T-helper 22 cell (primary cell): Measurements from ENCODE around the gene NFIA.

Source experiments
- DNase-seq: peaks from one replicate; pipeline ENCODE4 v3.0.0-alpha.2; 2020; ENCODE audit warnings: low read depth

Gene NFIA

DNA sequence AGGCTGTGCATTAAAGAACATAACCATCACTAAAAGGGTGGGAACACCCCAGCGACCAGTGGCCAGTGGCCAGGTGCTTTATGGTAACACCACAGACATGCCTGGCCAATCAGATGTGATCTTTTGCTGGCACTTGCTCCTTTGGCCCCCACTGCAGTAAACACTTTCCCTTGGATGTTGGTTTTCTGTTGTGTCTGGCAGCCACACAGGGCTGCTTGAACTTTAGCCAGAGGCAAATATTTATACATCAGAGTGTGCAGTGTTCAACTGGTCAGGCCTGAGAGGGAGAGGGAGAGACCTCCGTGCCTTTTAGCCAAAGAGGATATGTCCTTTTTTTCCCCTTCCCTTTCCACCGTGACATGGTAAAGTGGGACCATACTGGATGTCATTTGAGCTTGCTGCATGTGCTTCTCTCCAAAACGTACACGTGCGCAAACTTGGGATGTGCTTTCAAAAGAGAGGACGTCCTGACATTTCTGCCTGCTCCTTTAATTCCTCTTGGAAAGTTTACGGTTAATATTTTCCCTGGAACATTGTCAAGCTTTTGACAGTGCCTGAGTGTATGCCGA lies 101.2 kb downstream of the NFIA start:
- DNase-seq = no peak

DNA sequence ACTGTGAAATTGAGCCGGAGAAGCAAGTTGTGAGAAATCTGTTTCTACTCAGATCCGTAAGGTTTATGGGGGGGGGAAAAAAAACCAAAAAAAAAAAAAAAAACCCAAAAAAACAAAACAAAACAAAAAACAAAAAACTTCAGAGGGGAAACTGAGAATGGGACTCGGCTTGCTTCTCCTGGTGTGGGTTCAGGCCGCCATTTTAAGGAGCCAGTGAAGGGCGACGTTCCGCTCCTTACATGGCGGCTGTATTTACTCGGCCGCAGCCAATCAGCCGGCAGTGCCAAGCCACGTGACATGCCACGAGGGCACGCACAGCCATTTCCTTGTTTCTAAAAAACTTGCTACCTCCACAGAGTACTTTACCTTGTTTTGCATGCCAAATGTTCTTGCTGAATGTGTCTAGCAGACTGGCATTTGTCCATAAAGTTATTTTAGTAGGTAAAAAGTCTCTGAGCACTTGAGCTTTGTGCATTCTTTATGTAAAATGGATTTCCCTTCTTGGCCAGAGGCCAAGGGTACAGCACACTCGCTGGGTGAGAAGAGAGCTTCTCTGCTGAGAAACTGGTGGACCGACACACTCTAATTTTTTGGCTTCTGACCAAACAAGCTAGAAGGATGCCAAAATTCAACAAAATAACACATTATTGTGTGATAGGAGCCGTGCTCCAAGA lies 101.8 kb downstream of the NFIA start:
- no peak for DNase-seq

DNA sequence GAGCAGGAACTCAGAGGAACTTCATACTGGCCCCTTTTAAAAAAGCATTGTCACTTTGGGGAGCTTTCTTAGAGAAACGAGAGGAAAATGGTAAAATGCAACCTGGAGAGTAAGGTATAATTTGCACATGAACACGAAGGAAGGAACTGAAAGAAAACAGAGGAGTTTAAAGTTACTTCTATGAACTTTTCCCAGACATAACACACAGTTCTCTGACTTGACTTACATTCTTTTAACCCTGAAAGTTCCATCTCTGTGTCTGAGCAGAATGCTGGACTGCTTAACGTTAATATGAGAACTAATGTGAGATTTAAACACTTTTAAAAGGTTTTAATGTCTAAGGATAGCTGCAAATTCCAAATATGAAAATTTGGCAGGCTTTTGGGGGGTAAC lies 102.3 kb downstream of the NFIA start:
- no peak for DNase-seq

DNA sequence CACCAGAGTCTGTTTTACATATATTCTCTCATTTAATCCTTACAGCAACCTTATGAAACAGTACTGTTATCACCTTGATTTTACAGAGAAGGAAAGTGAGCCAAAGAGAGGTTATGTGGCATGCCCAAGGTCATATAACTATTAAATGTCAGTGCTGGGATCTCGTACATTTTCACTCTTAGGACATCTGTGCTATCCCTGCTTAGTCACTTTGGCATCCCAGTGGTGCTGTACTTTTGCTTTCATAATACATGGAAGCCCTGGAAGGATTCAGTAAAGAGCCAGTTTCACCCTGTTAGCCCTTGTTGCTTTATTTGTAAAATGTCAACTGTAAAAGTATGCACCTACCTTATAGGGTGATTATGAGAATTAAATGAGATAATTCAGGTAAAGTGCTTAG lies 104.4 kb downstream of the NFIA start:
- DNase-seq = no peak

DNA sequence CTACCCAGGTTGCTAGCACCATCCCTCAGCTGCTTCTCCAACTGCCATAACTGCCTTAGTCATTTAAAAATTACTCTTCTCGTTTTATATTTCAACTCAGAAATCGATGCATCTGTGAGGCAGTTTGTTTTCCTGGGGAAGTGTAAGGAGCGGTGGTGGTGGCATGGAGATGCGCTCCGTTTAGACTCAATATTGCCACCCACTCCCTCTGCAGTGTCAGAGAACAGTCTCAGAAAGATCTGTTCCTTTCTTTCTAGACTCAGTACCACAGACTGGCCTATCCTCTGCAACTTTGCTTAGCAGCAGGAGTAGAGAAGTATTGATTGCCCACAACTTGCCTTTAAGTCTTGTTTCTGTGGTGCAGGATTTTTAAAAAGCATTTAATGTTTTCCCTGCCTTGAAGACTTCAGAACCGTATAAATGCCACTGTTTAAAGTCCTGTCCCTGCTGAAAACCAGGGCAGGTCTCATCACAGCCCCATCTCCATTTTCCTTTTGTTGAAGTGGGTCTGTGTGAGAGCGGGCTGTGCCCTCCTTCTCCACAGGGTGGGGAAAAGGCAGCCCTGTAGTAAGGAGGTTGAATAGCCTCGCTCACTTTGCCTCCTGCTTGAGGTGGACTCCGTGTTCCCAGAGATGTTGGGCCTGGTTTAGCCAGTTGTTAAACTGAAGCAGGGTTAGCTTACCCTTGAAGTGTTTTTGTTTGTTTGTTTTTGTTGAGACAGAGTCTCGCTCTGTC lies 105.2 kb downstream of the NFIA start:
- no peak for DNase-seq

DNA sequence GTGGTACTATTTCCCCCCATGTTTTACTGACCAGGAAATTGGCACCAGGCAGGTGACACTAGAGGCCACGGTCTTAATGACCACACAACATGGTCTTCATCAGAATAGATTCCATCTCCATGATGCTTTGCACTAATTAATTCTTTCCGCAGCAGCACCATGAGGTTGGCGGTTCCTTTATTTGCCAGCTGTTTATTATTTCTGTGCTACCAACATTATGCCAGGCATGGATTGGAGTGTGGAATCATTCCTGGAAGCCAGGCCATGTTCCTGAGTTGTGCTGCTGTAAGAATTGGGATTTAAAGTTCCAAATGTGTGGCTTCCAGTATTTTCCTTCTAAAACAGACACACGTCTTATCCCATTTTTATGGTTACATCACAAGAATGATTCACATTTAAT lies 107.8 kb downstream of the NFIA start:
- DNase-seq = no peak

DNA sequence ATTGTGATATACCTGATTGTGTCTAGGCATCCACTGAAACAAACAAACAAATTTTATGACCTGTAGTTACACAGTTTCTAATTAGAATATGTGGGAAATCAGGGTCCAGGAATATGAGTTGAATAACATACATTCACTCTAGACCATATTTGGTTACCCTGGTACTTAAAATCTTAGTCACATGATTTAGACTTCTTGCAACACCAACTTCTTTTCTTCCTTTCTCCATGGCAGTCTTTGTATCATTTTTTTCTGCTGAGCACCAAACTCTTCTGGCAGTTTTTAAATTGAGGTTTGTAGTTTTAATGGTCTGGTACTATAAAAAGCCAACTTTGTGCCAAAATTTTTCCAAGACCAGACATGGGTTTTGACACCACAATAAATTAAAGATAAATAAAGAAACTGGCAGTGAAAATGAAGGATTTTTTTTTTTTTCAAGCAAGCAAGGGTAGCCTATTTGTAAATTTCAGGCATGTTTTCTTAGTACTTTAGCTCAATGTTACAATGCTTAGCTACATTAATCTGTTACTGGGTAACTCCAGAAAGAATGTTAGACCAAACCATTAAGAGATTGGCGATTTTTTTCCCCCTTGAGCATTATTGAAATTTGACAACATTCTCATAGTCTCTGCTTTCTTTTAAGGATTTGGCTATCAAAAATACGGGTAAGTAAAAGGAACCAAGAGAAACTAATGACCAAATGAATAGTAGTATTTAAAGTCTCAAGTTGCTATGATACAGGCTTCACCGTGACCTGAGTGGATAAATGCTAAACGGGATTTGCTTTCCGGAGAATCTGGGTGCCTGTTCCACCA lies 108.5 kb downstream of the NFIA start:
- no peak for DNase-seq

DNA sequence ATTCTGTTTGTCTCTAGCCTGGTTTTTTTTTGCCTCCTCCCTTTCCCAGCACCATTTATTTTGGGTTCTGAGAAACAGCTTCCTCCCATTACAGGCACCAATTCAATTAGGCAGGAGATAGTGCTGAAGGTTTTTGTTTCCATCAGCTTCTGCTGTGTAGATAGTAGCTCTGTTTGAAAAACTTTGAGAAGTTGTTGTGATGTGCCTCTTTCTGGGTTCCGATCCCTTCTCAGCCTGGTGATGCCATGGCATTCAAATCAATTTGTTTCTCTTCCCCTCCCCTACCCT lies 109.0 kb downstream of the NFIA start:
- no peak for DNase-seq

DNA sequence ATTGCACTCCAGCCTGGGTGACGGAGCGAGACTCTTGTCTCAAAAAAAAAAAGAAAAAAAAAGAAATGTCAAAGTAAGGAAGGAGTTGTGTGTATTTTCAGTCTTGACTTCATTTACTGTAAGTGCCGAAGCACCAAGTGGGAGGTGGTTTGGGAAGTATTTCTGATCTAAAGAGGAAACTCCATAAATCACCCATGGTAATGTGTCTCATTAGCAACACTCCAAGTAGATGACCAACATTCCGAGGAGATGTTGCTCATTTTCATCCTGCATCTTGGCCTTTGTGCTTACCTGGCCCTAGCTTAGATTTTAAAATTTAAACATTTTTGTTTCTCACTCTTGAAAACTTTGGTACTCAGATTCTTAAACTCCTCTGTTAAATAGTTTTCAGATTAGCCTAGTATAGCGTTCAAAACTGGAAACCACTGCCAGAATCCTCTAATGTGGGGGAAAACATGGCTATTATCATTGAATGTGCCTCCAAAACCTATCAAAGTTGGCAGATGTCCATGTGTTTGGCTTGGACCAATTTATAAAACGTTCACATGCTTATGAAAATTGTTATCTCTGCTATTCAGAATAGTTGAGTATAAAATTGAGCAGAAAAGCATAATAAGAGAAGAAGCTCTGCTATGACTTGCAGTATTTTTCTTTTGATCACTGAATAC lies 110.4 kb downstream of the NFIA start:
- no peak for DNase-seq

DNA sequence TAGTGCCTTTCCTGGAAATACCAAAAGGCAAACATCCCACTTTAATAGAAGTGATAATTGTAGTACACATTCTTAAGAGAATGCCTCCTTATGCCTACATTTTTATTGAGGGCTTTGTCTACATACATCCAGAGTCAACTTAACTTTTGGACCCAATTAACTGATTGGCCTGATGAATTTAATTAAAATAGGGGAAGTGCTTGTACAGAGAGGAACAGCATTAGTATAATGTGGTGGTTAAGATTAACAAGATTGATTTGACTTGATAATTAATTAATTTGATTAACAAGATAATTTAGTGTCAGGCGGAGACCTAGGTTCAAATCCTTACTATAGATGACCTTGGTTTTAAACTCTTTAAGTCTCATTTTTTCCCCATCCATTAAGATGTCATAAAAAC lies 111.4 kb downstream of the NFIA start:
- no peak for DNase-seq

DNA sequence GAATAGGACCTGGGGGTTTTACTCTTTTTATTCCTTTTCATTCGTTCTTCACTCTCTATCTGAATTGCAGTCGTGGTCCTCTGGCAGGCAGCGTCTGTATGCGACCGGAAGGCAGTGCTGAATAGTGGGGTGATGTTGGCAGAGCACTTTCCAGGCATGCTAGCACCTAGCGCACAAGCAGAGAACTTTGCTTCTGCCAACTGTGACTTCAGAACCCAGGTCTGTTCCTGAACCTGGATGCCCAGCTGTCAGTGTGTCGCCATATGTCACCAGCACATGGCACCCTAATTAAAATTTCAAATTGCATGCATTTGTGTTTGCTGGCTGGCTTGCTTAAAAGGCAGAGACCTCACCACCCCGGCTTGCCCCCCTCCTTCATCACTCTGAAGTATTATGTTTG lies 116.2 kb downstream of the NFIA start:
- DNase-seq = no peak

DNA sequence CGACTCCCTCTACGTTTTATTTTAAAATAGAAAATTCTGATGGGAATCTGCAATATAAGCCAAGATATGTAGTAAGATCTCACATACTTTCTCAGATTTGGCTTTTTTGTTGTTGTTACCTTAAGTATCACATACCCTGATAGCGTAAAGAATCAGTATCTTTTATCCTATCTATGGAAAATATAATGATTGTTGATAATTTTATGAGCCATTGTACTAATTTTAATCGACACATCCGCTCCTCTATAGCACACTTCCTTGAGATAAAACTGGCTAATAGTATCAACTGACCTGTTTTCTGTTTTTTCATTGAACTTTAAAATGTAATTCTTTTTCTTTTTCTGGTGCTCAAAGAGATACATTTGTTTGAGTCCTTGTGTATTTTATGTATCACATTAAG lies 118.7 kb downstream of the NFIA start:
- no peak for DNase-seq

DNA sequence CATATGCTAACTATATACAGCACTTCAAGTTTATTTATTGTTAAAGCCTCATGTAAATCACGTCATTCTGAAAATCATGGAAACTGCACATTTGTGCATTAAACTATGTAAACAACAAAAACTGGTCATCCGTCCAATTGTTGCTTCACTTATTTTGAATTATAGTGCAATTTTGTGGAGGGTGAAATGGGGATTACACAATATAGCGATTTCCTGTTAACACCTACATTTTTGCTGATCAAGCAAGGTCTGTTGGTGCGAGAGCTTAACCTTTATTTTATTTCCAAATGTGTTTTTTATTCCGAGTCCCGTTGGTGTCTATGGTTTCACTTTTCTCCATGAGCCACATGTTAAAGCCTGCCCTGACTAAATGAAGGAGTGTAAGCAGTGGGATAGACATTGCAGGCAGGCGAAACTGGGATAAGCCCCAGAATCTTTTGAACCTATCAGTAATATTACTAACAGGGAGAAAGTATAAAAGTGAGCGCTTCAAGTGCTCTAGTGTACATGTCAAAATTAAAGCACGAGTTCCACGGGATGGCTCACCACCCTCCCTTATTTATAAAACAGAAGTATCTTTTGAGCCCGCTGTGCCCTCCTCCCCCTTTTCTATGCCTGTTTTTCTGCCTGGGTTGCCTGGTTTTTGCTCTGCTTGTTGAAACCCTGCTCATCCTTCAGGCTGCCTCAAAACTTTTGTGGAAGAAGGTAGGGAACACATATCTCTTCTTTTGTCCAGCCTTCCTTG lies 120.7 kb downstream of the NFIA start:
- DNase-seq = no peak

DNA sequence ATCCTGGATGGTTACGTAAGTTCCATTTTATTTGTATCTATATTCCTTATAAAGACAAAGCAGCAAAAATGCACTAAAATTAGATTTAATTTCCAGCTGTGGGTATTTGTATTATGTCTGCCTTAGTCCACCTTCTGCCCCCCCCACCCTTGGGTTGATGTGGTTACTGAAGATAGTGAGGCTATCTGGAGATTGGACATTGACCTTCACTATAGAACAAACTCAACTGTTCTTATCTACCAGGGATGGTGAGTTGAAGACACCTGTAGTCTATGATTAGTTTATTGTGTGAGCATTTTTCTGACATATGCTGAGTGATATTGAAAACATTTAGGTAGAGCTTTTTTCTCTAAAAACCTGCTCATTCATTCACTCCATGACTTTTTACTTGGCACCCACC lies 122.2 kb downstream of the NFIA start:
- DNase-seq = no peak

DNA sequence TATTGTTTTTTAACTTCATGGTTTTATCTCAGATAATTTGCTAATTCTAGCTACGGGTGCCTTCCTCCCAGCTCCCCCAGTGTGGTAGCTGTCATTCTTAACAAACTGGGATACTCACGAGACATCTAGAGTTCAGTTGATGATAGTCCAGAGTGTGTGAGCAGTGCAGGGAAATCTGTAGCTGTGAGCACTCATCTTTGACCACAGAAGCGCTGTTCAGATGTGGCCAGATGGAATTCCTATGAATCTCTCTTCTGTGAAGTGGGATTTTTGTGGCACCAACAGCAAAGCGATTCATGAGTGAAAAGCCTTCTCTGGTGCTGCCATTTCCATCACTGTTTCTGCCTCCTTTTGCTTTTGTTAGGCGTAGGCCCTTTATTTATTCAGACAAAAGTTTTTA lies 125.1 kb downstream of the NFIA start:
- DNase-seq = no peak

DNA sequence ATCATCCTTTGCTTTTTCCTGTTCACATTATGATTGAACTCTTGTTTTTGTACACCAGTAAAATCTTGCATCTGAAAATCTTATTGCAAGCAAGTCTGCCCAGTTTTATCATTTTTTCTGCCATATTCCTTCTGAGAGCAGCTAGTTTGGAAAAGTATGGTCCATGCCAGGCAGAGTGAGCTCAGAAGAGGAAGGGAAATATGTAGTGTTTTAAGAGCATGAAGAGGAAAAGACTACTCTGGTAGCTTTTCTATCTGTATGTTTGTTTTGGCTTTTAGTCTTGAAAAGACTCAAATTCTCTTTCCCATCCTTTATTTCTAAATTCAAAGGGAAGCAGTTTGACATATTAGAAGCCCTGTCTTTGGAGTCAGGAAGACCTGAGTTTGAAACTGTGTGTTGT lies 125.8 kb downstream of the NFIA start:
- DNase-seq = no peak

DNA sequence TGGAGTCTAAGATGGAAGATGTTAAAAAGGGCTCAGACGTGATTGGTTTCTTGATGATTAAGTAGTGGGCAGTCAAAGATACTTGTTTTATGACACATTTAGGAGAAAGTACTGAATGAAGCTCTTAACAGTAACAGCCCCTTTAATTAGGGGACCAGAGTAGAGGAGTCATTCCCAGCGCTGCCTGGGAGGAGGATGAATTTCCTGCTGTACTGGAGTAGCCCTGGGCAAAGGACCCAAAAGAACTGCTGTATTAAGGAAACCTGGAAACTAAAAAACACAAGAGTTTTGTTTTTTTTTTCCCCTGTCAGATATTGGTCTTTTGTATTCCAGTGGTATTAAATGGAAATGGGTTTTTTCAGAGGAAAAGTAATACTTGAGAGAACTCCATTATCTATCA lies 126.5 kb downstream of the NFIA start:
- no peak for DNase-seq

DNA sequence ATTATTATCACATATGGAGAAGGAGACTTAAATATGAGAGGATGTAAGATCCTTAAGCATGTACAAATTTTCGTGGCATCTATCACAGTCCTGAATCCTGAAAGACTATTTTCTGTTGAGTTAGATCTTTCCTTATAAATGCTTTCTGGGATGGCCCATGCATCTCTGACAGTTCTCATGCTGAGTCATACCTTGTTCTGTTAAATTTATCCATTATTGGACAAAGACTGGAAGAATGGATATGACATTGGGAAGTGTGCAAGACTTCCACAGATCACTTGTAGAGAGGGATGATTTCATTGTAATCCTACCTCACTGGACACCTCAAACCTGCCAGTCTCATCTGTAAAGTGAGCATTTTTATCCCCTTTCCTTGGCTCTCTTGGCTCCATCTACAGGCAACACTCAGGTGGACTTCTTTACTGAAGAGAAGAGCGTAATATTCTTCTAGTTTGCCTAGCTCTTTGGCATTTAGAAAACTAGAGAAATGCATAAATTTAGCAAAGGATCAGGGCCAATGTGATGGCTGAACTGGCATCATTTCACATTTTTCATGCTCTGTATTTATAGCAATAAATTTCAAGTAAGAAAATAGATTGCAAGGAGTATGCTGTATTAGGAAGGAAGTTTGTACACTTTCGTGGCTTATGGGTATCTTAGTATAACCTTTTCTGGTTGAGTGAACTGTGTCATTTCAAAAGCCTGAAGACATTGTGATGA lies 128.2 kb downstream of the NFIA start:
- DNase-seq = no peak

DNA sequence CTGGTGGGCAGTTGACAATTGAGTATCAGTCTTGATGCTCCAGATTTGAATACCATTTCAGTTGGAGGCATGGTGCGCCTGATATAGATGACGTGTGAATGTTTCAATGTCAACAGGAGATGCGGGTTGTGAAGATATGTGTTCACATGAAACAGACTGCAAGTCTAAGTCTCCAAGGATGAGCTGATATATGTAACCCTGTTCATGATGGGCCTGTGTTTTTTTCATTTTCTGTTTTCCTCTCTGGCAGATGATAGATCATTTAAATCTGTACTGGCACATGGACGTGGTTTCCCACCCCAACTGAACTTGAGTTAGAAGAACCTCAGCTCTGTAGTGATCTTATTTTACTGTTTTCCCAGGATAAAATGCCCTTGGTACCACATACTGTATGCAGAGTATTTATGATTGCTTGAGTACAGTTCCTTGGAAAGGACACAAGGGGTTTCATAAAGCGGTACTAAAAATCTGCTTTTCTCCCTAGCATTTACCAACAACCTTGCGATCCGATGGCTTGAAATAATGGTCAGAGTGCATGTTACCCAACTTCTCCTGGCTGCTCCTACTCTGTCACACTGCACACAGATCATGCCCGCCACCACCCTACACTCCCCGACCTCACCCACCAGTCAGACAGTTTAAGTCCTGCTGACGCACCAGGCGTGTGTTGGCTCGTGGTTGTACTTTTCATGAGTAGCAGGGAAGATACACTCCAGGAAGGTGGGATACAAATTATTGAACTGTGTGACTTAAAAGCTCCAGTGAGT lies 131.1 kb downstream of the NFIA start:
- no peak for DNase-seq

DNA sequence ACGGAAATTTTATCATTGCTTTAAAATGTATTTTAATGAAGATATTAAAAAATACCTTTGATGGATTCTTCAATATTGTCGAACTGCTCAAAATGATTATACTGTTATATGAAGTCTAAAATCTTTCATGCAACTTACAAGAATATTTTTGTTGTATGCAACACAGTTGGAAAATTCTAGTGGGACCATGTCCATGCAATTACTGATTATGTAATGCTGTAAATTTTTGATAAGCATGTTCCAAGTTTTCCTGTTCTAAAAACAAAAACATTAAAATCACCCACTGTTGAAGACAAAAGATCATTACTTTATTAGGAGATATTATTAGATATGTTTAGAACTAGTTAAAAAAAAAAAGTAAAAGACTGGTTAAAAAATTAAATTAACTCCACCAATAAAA lies 132.8 kb downstream of the NFIA start:
- no peak for DNase-seq
